ENCODE results near the gene CAMK2A. TPM values are rescaled to one million over a fixed set of nuclear protein-coding genes. Genes with fewer than 3 reads are reported as not detected.

The CAMK2A gene
- total RNA-seq, 1 experiment from 2014 or later = not detected

DNA sequence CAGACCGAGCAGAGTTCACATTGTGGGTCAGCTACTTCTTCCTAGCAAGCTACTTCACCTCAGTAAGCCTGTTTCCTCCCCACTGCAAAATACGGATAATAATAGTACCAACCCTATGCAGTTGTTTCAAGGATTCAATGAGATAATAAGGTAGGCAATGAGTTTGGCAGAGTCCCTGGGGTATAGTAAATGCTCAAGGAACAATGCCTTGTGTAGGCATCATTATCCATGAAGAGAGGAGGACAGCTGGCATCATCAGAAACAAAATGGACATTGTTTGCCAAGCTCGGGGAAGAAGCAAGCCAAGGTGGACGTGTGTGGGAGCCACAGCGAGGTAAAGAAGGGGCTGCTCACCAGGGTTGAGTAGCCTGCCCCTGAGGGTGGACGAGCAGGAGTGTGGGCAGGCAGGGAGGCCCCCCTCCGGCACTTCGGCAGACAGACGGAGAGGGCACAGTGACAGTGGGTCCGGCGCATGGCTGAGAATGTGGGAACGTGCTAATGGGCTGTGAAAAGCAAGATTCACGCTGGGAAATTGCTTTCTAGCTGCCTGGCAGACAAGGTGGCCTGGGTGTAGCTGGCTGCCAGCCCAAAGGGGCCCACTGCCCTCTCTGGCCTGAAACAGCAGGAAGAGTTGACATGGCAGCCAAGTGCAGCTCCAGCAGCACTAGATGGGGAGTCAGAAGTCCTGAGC is 10.1 kb downstream of the CAMK2A start:
- no peaks in the 10 kb centered on the region for H3K9me3 ChIP-seq
- intact Hi-C loops (cut with micrococcal nuclease; ENCODE audit: unreplicated experiment) = no loop called here
- Mint-ChIP-seq H3K27ac (ENCODE audit: unreplicated experiment) (no peak overlapping the region), H3K4me3 (ENCODE audit: unreplicated experiment) (no peak overlapping the region), H3K9me3 (ENCODE audit: unreplicated experiment) (no peaks in the 10 kb centered on the region), H3K36me3 (ENCODE audit: insufficient read depth, unreplicated experiment) (no peaks in the 10 kb centered on the region), H3K27me3 (ENCODE audit: insufficient read depth, unreplicated experiment) (peaks cover 11% of the 10 kb centered on the region), H3K4me1 (ENCODE audit: low read depth, unreplicated experiment) (no peaks in the 10 kb centered on the region)
- no peaks in the 10 kb centered on the region for H3K4me1 ChIP-seq
- no peak overlapping the region for H3K4me3 ChIP-seq (ENCODE audit: low read depth, low read length)
- no TSS peak for BruUV-seq (replicated peaks)
- ChIA-PET POLR2A (no interaction called here), CTCF (no interaction called here)
- no peaks in the 10 kb centered on the region; the same call in 1 of the 2 replicates for H3K27me3 ChIP-seq (replicated peaks; ENCODE audit: control insufficient read depth, insufficient read depth, low read length)
- DNase-seq = no peak
- H3K36me3 ChIP-seq (ENCODE audit: control insufficient read depth, insufficient read depth, low read length) = no peaks in the 10 kb centered on the region
- TF ChIP-seq, protein P1, sequence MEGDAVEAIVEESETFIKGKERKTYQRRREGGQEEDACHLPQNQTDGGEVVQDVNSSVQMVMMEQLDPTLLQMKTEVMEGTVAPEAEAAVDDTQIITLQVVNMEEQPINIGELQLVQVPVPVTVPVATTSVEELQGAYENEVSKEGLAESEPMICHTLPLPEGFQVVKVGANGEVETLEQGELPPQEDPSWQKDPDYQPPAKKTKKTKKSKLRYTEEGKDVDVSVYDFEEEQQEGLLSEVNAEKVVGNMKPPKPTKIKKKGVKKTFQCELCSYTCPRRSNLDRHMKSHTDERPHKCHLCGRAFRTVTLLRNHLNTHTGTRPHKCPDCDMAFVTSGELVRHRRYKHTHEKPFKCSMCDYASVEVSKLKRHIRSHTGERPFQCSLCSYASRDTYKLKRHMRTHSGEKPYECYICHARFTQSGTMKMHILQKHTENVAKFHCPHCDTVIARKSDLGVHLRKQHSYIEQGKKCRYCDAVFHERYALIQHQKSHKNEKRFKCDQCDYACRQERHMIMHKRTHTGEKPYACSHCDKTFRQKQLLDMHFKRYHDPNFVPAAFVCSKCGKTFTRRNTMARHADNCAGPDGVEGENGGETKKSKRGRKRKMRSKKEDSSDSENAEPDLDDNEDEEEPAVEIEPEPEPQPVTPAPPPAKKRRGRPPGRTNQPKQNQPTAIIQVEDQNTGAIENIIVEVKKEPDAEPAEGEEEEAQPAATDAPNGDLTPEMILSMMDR (IDR thresholded peaks at IDR 0.05; ENCODE audit: insufficient read depth in 1 of 2, low read depth in 1 of 2, low read length in 1 of 2, severe bottlenecking in 1 of 2, unreplicated experiment in 1 of 2) = no peak

DNA sequence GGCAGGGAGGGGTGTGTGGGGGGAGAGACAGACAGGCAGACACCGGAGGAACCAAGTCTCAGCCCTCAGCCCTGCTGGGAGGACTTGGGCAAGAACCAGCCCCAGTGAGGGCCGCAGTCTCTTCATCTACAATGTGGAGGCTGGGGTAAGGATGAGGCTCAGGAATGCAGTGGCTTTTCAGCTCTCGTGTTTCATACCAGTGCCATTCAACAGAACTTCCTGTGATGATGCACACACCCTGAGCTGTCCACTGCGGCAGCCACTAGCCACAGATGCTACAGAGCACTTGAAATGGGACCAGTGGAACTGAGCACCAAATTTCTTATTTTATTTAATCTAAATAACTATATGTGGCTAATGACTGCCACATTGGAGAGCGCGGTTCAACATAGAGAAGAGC is 10.7 kb downstream of the CAMK2A start:
- no TSS peak for BruUV-seq (replicated peaks)
- no peak overlapping the region for H3K27ac Mint-ChIP-seq (ENCODE audit: unreplicated experiment)
- no peak for DNase-seq
- H3K4me3 ChIP-seq (ENCODE audit: low read depth, low read length) = no peak overlapping the region
- peaks cover 11% of the 10 kb centered on the region for H3K27me3 Mint-ChIP-seq (ENCODE audit: insufficient read depth, unreplicated experiment)
- H3K36me3 Mint-ChIP-seq (ENCODE audit: insufficient read depth, unreplicated experiment) = no peaks in the 10 kb centered on the region
- POLR2A ChIA-PET = no interaction called here
- H3K9me3 Mint-ChIP-seq (ENCODE audit: unreplicated experiment) = no peaks in the 10 kb centered on the region
- no peaks in the 10 kb centered on the region for H3K9me3 ChIP-seq
- H3K36me3 ChIP-seq (ENCODE audit: control insufficient read depth, insufficient read depth, low read length) = no peaks in the 10 kb centered on the region
- intact Hi-C loops (cut with micrococcal nuclease; ENCODE audit: unreplicated experiment) = no loop called here
- H3K4me1 Mint-ChIP-seq (ENCODE audit: low read depth, unreplicated experiment) = no peaks in the 10 kb centered on the region
- H3K4me3 Mint-ChIP-seq (ENCODE audit: unreplicated experiment) = no peak overlapping the region
- no peaks in the 10 kb centered on the region; the same call in 1 of the 2 replicates for H3K27me3 ChIP-seq (replicated peaks; ENCODE audit: control insufficient read depth, insufficient read depth, low read length)
- TF ChIP-seq, protein P1 (IDR thresholded peaks at IDR 0.05; ENCODE audit: insufficient read depth in 1 of 2, low read depth in 1 of 2, low read length in 1 of 2, severe bottlenecking in 1 of 2, unreplicated experiment in 1 of 2) = no peak
- CTCF ChIA-PET = no interaction called here
- no peaks in the 10 kb centered on the region for H3K4me1 ChIP-seq

DNA sequence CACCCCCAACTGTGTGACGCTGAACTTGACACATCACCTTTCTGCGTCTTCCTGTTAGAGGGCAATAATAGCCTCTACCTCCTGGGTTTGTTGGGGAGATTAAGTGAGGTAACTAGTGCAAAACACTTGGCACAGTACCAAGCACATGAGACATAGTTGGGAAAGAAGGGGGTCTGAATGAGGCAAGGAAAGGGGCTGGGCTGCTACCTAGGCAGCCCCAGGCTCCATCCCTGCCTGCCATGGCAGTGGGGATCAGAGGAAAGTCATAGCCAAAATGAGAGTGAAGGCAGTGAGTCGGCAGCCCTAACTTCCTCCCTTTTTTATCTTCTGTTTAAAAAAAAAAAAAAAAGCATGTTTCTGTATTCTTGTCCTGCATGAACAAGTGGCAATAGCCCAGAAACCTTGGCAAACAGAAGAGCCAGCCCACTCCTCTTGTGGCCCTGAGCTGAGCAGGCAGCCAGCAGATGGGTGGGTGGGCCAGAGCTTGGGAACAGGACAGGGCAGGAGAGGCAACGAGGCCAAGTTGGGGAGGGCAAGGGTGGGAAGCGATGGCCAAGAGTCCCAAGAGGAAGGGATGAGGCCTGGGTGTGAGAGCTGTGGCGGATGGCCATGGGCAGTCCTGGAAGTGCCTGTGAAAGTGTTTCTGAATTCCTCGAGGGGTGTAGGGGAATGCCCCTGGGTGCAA is 11.4 kb downstream of the CAMK2A start:
- CTCF ChIA-PET = no interaction called here
- Mint-ChIP-seq H3K4me1 (ENCODE audit: low read depth, unreplicated experiment) (no peaks in the 10 kb centered on the region), H3K4me3 (ENCODE audit: unreplicated experiment) (no peak overlapping the region), H3K27me3 (ENCODE audit: insufficient read depth, unreplicated experiment) (peaks cover 9% of the 10 kb centered on the region), H3K36me3 (ENCODE audit: insufficient read depth, unreplicated experiment) (no peaks in the 10 kb centered on the region), H3K9me3 (ENCODE audit: unreplicated experiment) (no peaks in the 10 kb centered on the region), H3K27ac (ENCODE audit: unreplicated experiment) (no peak overlapping the region)
- BruUV-seq (replicated peaks) = no TSS peak
- H3K4me3 ChIP-seq (ENCODE audit: low read depth, low read length) = no peak overlapping the region
- no peaks in the 10 kb centered on the region; the same call in 1 of the 2 replicates for H3K27me3 ChIP-seq (replicated peaks; ENCODE audit: control insufficient read depth, insufficient read depth, low read length)
- H3K4me1 ChIP-seq = no peaks in the 10 kb centered on the region
- intact Hi-C loops (cut with micrococcal nuclease; ENCODE audit: unreplicated experiment) = no loop called here
- no peaks in the 10 kb centered on the region for H3K9me3 ChIP-seq
- POLR2A ChIA-PET = no interaction called here
- H3K36me3 ChIP-seq (ENCODE audit: control insufficient read depth, insufficient read depth, low read length) = no peaks in the 10 kb centered on the region
- TF ChIP-seq, protein P1 (IDR thresholded peaks at IDR 0.05; ENCODE audit: insufficient read depth in 1 of 2, low read depth in 1 of 2, low read length in 1 of 2, severe bottlenecking in 1 of 2, unreplicated experiment in 1 of 2) = no peak
- no peak for DNase-seq
